Ascending aorta (tissue), 2 donors: Measurements from ENCODE around the gene SYCE3. TPM values are rescaled to one million over a fixed set of nuclear protein-coding genes. Genes with fewer than 3 reads are reported as not detected.

Experiments
- DNase-seq, 2 donors: peaks; one replicate each; pipeline ENCODE4 v3.0.0-alpha.2; 2019; ENCODE audit warnings: low spot score in 2 of 2
- H3K27ac ChIP-seq, 2 donors: fragments of 200-600 bp; sonication (generic); one replicate each; pipeline ENCODE4 v1.5.1; 2016 to 2017; ENCODE audit warnings: mild to moderate bottlenecking in 1 of 2
- H3K27me3 ChIP-seq: fragments of 200-600 bp; sonication (generic); one replicate; pipeline ENCODE4 v1.5.1; 2017
- H3K36me3 ChIP-seq, 2 donors: fragments of 200-600 bp; sonication (generic); one replicate each; pipeline ENCODE4 v1.5.1; 2016
- H3K4me1 ChIP-seq, 2 donors: fragments of 200-600 bp; sonication (generic); one replicate each; pipeline ENCODE4 v1.5.1; 2016 to 2017; ENCODE audit warnings: mild to moderate bottlenecking in 1 of 2
- H3K4me3 ChIP-seq, 2 donors: fragments of 200-600 bp; sonication (generic); one replicate each; pipeline ENCODE4 v1.5.1; 2016 to 2017; ENCODE audit warnings: mild to moderate bottlenecking in 1 of 2
- H3K9me3 ChIP-seq, 2 donors: fragments of 200-600 bp; sonication (generic); one replicate each; pipeline ENCODE4 v1.5.1; 2016
- CTCF ChIP-seq, 3 experiments: fragments of 200-600 bp in 2 of 3; fragments of 450-650 bp in 1 of 3; sonication (generic) in 2 of 3; IDR thresholded peaks; one replicate each; pipeline ENCODE4 v1.5.1; 2016 to 2019; ENCODE audit warnings: antibody characterized with exemption in 3 of 3, mild to moderate bottlenecking in 1 of 3, moderate library complexity in 1 of 3
- intact Hi-C: fragments of 100-400 bp; cut with DNase I; formaldehyde crosslinking; loops from one replicate; pipeline ENCODE4 v1.15.1; 2023
- total RNA-seq: library from RNA; depleted of rRNA; stranded (reverse); fragments of >200 nt; gene quantifications from one replicate; pipeline ENCODE4 v1.1.0, GENCODE V29; 2016

Gene SYCE3
- total RNA-seq, 1 donor from 2014 or later = not detected

DNA sequence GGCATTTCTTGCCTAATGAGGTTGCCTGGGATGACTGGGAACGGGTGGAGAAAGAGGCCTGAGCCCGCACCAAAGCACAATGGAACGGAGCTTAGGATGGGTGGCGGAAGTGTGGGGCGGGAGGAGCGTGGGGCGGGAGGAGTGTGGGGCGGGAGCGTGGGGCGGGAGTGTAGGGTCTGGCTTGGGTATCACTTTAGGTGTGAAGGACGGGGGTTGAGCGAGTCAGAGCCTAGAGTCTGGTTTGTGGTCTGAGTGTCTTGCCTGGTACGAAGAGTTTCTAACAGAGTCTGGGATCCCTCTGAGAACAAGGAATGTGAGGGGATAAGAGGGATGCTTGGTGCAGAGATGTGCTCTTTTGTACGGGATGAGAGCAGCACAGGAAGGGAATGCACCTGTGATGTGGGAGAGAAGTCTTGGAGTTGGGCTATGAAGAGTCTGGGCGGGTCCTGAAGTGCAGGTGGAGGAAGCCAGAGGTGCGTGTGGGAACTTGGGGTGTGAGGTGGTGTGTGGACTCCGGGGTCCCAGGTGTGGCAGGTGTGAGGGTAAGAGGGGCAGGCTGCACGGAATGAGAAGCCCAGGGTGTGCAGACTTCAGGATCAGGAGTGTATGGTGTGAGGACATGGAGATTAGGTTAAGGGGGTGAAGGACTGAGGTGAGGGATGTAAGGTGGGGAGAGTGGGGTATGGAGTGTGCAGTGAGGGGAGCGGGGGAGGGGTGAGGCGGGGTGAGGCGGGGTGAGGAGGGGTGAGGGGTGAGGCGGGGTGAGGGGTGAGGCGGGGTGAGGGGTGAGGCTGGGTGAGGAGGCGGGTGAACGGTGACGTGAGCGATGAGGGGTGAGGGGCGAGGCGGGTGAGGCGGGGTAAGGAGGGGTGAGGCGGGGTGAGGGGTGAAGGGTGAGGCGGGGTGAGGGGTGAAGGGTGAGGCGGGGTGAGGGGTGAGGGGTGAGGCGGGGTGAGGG is 1.0 kb downstream of the SYCE3 start:
- DNase-seq = no peak
- no peaks in the 10 kb centered on the region for H3K9me3 ChIP-seq

DNA sequence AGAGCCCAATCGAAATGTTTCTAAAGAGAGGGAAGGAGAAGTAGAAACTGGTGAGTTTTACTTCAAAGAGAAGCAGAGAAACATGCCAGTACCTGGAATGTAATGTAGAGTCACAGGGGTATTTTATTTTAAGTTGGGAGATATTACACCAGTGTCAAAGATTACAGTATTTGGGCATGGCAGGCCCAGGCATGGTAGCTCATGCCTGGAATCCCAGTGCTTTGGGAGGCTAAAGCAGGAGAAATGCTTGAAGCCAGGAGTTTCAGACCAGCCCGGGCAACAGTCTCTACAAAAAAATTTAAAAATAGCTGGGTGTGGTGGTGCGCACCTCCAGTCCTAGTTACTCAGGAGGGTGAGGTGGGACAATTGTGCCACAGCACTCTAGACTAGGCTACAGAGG is 2.7 kb downstream of the SYCE3 start:
- no peaks in the 10 kb centered on the region for H3K27me3 ChIP-seq
- no peaks in the 10 kb centered on the region for H3K36me3 ChIP-seq
- no peak overlapping the region for H3K4me3 ChIP-seq
- no peaks in the 10 kb centered on the region for H3K9me3 ChIP-seq
- intact Hi-C loops = loop anchor here (5.0 kb wide), 1 partner anchor 53 kb away; the partner anchor contains the start of genes LMF2 and NCAPH2
- no peak for DNase-seq
- peaks cover 0 to 8% of the 10 kb centered on the region in 2 donors for H3K4me1 ChIP-seq
- no peak for TF ChIP-seq CTCF (IDR thresholded peaks at IDR 0.05)
- no peak overlapping the region for H3K27ac ChIP-seq

More for the DNA sequence above, 1.0 kb downstream of the SYCE3 start:
- TF ChIP-seq CTCF (IDR thresholded peaks at IDR 0.05) = no peak
- H3K4me3 ChIP-seq = no peak overlapping the region
- H3K27ac ChIP-seq = no peak overlapping the region
- H3K27me3 ChIP-seq = no peaks in the 10 kb centered on the region
- H3K4me1 ChIP-seq = peaks cover 0 to 8% of the 10 kb centered on the region in 2 donors
- intact Hi-C loops = loop anchor here (1.0 to 5.0 kb wide), 3 partner anchors 21 to 54 kb away; partner anchors contain the start of genes CHKB, LMF2 and NCAPH2
- H3K36me3 ChIP-seq = no peaks in the 10 kb centered on the region

DNA sequence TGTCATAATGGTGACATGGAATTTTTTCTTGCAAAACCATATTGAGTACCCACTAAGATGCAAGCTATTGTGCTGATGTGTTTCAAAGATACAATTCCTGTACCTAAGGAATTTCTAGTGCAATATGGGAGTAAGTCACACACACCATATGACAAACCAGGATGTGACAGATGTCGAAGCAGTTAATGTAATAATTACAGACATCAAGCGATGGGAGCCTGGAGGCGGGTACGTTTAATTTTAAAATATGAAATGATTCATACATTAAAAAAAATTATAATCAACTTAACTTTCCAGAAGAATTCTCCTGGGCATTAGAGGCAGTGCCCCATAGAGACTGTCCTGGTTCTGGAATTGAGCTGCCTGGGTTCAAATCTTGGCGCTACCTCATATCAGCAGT is 6.0 kb downstream of the SYCE3 start:
- no peak for DNase-seq
- no peak for TF ChIP-seq CTCF (IDR thresholded peaks at IDR 0.05)

GRCh38 chr22:50553310-50553709 is 9.4 kb downstream of the SYCE3 start:
- no peak for DNase-seq
- intact Hi-C loops = no loop called here
- TF ChIP-seq CTCF (IDR thresholded peaks at IDR 0.05) = no peak
- no peak overlapping the region for H3K27ac ChIP-seq
- no peaks in the 10 kb centered on the region for H3K9me3 ChIP-seq
- H3K4me1 ChIP-seq = peaks cover 5 to 7% of the 10 kb centered on the region in 2 donors
- H3K36me3 ChIP-seq = no peaks in the 10 kb centered on the region
- no peak overlapping the region for H3K4me3 ChIP-seq
- peaks cover 12% of the 10 kb centered on the region for H3K27me3 ChIP-seq

More for the DNA sequence above, 6.0 kb downstream of the SYCE3 start:
- Histone ChIP-seq H3K27ac (no peak overlapping the region), H3K9me3 (no peaks in the 10 kb centered on the region), H3K27me3 (no peaks in the 10 kb centered on the region), H3K4me3 (no peak overlapping the region), H3K4me1 (no peaks in the 10 kb centered on the region), H3K36me3 (no peaks in the 10 kb centered on the region)
- intact Hi-C loops = no loop called here

- H3K27me3 ChIP-seq = peaks cover 19% of the 10 kb centered on the region
Observed at GRCh38 chr22:50551160-50551752, 11.5 kb downstream of the SYCE3 start.

More at GRCh38 chr22:50551160-50551752, 11.5 kb downstream of the SYCE3 start:
- Histone ChIP-seq H3K27ac (no peak overlapping the region), H3K4me3 (no peak overlapping the region), H3K36me3 (no peaks in the 10 kb centered on the region), H3K4me1 (peaks cover 5 to 7% of the 10 kb centered on the region in 2 donors), H3K9me3 (no peaks in the 10 kb centered on the region)
- intact Hi-C loops = no loop called here
- DNase-seq = no peak
- no peak for TF ChIP-seq CTCF (IDR thresholded peaks at IDR 0.05)
